ENCODE results near the gene DGCR6L. TPM values are rescaled to one million over a fixed set of nuclear protein-coding genes. Genes with fewer than 3 reads are reported as not detected.
A peak's percentile ranks its signal among the peaks of the same experiment; 100 is the strongest.
"Not testable (repeated sequence)": the region's sequence is repeated elsewhere in the genome, so short reads cannot be mapped to it uniquely, and the experiment has no call there.

Gene DGCR6L
- total RNA-seq, 1 donor from 2014 or later = 33.3 TPM

DNA sequence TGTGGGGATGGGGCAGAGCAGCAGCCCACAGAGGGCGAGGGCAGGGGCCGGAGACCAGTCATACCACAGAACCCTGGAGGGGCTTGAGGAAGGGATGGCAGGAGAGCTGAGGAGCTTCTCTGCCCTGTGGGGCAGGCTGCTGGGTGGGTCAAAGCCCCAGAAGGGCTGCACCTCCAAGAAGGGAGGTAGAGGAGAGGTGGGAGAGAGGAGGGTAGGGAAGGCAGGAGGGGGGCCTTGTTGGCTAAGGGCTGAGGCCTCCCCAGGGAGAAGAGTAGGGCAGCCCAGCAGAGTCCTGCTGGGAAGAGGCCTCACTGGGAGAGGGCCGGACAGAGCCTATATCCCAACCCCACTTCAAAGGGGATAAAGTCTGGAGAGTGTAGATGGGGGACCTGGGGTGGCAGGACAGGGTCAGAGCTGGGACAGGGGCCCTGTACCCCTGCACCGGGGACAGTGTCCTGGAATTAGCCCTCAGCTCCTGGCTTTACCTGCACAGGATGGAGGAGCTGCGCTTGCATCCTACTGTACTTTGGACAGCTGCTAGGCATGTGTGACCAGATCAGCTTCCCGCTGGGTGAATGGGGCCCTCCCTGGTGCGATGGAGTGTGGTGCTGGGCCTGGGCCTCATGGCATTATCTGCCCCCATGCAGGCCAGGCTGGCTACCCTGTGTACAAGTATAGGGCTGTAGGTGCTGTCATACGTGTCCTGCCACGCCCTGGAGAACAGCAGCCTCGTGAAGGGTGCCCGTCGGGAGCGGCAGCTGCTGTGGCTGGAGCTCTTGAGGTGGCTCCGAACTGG, 7.3 kb downstream of the DGCR6L start:
- H3K4me2 ChIP-seq (ENCODE audit: low read length) = no peak overlapping the region
- H3K4me3 Mint-ChIP-seq (ENCODE audit: unreplicated experiment) = no peak overlapping the region
- H3K27me3 Mint-ChIP-seq (ENCODE audit: low read depth, unreplicated experiment) = peaks cover 2% of the 10 kb centered on the region
- no peaks in the 10 kb centered on the region for H3K9me3 ChIP-seq (ENCODE audit: insufficient read depth, low read depth, low read length)
- H3K27me3 ChIP-seq (ENCODE audit: insufficient read depth, low read length) = no peaks in the 10 kb centered on the region
- H3K4me3 ChIP-seq (ENCODE audit: insufficient read depth, low read depth, low read length) = no peak overlapping the region
- no peak overlapping the region for H2AFZ ChIP-seq (ENCODE audit: low read depth, low read length)
- H3K27ac ChIP-seq (ENCODE audit: low read depth, low read length) = no peak overlapping the region
- no peak overlapping the region for H3K27ac Mint-ChIP-seq (ENCODE audit: unreplicated experiment)
- no peak for TF ChIP-seq EZH2 (IDR thresholded peaks at IDR 0.05; ENCODE audit: insufficient read depth, low read length)
- TF ChIP-seq, protein P1, sequence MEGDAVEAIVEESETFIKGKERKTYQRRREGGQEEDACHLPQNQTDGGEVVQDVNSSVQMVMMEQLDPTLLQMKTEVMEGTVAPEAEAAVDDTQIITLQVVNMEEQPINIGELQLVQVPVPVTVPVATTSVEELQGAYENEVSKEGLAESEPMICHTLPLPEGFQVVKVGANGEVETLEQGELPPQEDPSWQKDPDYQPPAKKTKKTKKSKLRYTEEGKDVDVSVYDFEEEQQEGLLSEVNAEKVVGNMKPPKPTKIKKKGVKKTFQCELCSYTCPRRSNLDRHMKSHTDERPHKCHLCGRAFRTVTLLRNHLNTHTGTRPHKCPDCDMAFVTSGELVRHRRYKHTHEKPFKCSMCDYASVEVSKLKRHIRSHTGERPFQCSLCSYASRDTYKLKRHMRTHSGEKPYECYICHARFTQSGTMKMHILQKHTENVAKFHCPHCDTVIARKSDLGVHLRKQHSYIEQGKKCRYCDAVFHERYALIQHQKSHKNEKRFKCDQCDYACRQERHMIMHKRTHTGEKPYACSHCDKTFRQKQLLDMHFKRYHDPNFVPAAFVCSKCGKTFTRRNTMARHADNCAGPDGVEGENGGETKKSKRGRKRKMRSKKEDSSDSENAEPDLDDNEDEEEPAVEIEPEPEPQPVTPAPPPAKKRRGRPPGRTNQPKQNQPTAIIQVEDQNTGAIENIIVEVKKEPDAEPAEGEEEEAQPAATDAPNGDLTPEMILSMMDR (IDR thresholded peaks at IDR 0.05; ENCODE audit: insufficient read depth, low read depth, low read length) = no peak
- DNase-seq (ENCODE audit: low read depth) = no peak
- no peaks in the 10 kb centered on the region for H3K36me3 Mint-ChIP-seq (ENCODE audit: low read depth, unreplicated experiment)
- H3K36me3 ChIP-seq (ENCODE audit: insufficient read depth, low read length) = no peaks in the 10 kb centered on the region
- H3K4me1 Mint-ChIP-seq (ENCODE audit: low read depth, unreplicated experiment) = peaks cover 5% of the 10 kb centered on the region
- FAIRE-seq = no peak
- no peaks in the 10 kb centered on the region for H3K9me3 Mint-ChIP-seq (ENCODE audit: unreplicated experiment)
- H3K9ac ChIP-seq (ENCODE audit: low read length) = no peak overlapping the region
- H3K79me2 ChIP-seq (ENCODE audit: insufficient read depth, low read length) = peaks cover 9% of the 10 kb centered on the region
- H4K20me1 ChIP-seq (ENCODE audit: insufficient read depth, low read length) = peaks cover 15% of the 10 kb centered on the region
- no peaks in the 10 kb centered on the region for H3K4me1 ChIP-seq (ENCODE audit: insufficient read depth, low read length)

- not testable (repeated sequence) for H3K36me3 ChIP-seq (ENCODE audit: insufficient read depth, low read length); H2AFZ ChIP-seq (ENCODE audit: low read depth, low read length); H3K79me2 ChIP-seq (ENCODE audit: insufficient read depth, low read length); H3K36me3 Mint-ChIP-seq (ENCODE audit: low read depth, unreplicated experiment); H3K27me3 ChIP-seq (ENCODE audit: insufficient read depth, low read length); H3K4me1 ChIP-seq (ENCODE audit: insufficient read depth, low read length); H3K27ac Mint-ChIP-seq (ENCODE audit: unreplicated experiment); H3K27me3 Mint-ChIP-seq (ENCODE audit: low read depth, unreplicated experiment); H3K4me3 Mint-ChIP-seq (ENCODE audit: unreplicated experiment); H3K4me2 ChIP-seq (ENCODE audit: low read length); H3K9ac ChIP-seq (ENCODE audit: low read length); H3K4me1 Mint-ChIP-seq (ENCODE audit: low read depth, unreplicated experiment); H4K20me1 ChIP-seq (ENCODE audit: insufficient read depth, low read length); H3K9me3 ChIP-seq (ENCODE audit: insufficient read depth, low read depth, low read length); H3K27ac ChIP-seq (ENCODE audit: low read depth, low read length); DNase-seq (ENCODE audit: low read depth); FAIRE-seq; H3K4me3 ChIP-seq (ENCODE audit: insufficient read depth, low read depth, low read length); H3K9me3 Mint-ChIP-seq (ENCODE audit: unreplicated experiment)
Observed at GRCh38 chr22:20311249-20312062, 8.4 kb downstream of the DGCR6L start.

DNA sequence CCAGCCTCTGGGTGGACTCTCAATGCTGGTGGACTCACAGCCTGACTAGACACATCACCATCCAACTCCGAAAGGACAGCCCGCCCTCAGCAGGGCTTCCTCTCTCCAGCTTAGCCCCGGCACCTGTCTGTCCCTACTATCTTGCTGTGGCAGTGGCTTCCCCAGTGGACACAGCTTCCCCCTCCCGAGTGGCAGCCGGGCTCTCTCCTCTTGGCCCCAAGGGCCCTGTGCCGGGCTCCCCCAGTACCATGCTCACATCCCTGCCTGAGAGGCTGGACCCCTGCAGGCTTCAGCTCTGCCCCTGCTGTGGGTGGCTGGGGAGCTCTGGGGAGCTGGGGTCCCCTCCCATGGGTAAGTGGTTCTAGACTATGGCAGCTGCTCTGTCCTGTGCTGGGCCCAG, 9.1 kb downstream of the DGCR6L start:
- not testable (repeated sequence) for H3K9me3 ChIP-seq (ENCODE audit: insufficient read depth, low read depth, low read length); H3K4me3 ChIP-seq (ENCODE audit: insufficient read depth, low read depth, low read length); H3K36me3 Mint-ChIP-seq (ENCODE audit: low read depth, unreplicated experiment); H3K27me3 Mint-ChIP-seq (ENCODE audit: low read depth, unreplicated experiment); FAIRE-seq; H3K4me1 ChIP-seq (ENCODE audit: insufficient read depth, low read length); H3K27me3 ChIP-seq (ENCODE audit: insufficient read depth, low read length); H2AFZ ChIP-seq (ENCODE audit: low read depth, low read length); H3K4me2 ChIP-seq (ENCODE audit: low read length); H3K27ac Mint-ChIP-seq (ENCODE audit: unreplicated experiment); H4K20me1 ChIP-seq (ENCODE audit: insufficient read depth, low read length); H3K9ac ChIP-seq (ENCODE audit: low read length); DNase-seq (ENCODE audit: low read depth); H3K36me3 ChIP-seq (ENCODE audit: insufficient read depth, low read length); H3K27ac ChIP-seq (ENCODE audit: low read depth, low read length); H3K4me3 Mint-ChIP-seq (ENCODE audit: unreplicated experiment); H3K79me2 ChIP-seq (ENCODE audit: insufficient read depth, low read length); H3K4me1 Mint-ChIP-seq (ENCODE audit: low read depth, unreplicated experiment); H3K9me3 Mint-ChIP-seq (ENCODE audit: unreplicated experiment)

GRCh38 chr22:20310180-20310579, 9.7 kb downstream of the DGCR6L start:
- not testable (repeated sequence) for H2AFZ ChIP-seq (ENCODE audit: low read depth, low read length); H3K4me3 Mint-ChIP-seq (ENCODE audit: unreplicated experiment); H3K36me3 Mint-ChIP-seq (ENCODE audit: low read depth, unreplicated experiment); H4K20me1 ChIP-seq (ENCODE audit: insufficient read depth, low read length); H3K4me2 ChIP-seq (ENCODE audit: low read length); H3K79me2 ChIP-seq (ENCODE audit: insufficient read depth, low read length); H3K27me3 ChIP-seq (ENCODE audit: insufficient read depth, low read length); DNase-seq (ENCODE audit: low read depth); H3K27me3 Mint-ChIP-seq (ENCODE audit: low read depth, unreplicated experiment); H3K4me1 ChIP-seq (ENCODE audit: insufficient read depth, low read length); H3K27ac Mint-ChIP-seq (ENCODE audit: unreplicated experiment); H3K9me3 Mint-ChIP-seq (ENCODE audit: unreplicated experiment); H3K4me3 ChIP-seq (ENCODE audit: insufficient read depth, low read depth, low read length); H3K4me1 Mint-ChIP-seq (ENCODE audit: low read depth, unreplicated experiment); H3K36me3 ChIP-seq (ENCODE audit: insufficient read depth, low read length); H3K9ac ChIP-seq (ENCODE audit: low read length); H3K27ac ChIP-seq (ENCODE audit: low read depth, low read length); H3K9me3 ChIP-seq (ENCODE audit: insufficient read depth, low read depth, low read length)
- FAIRE-seq = peak; percentile 99

GRCh38 chr22:20308806-20309650, 10.8 kb downstream of the DGCR6L start:
- not testable (repeated sequence) for H3K27ac Mint-ChIP-seq (ENCODE audit: unreplicated experiment); H3K27me3 Mint-ChIP-seq (ENCODE audit: low read depth, unreplicated experiment); H3K36me3 Mint-ChIP-seq (ENCODE audit: low read depth, unreplicated experiment); H3K36me3 ChIP-seq (ENCODE audit: insufficient read depth, low read length); FAIRE-seq; H3K79me2 ChIP-seq (ENCODE audit: insufficient read depth, low read length); DNase-seq (ENCODE audit: low read depth); H3K27me3 ChIP-seq (ENCODE audit: insufficient read depth, low read length); H3K4me3 Mint-ChIP-seq (ENCODE audit: unreplicated experiment); H3K4me2 ChIP-seq (ENCODE audit: low read length); H3K9me3 ChIP-seq (ENCODE audit: insufficient read depth, low read depth, low read length); H3K4me1 ChIP-seq (ENCODE audit: insufficient read depth, low read length); H4K20me1 ChIP-seq (ENCODE audit: insufficient read depth, low read length); H3K27ac ChIP-seq (ENCODE audit: low read depth, low read length); H3K4me1 Mint-ChIP-seq (ENCODE audit: low read depth, unreplicated experiment); H2AFZ ChIP-seq (ENCODE audit: low read depth, low read length); H3K9ac ChIP-seq (ENCODE audit: low read length); H3K9me3 Mint-ChIP-seq (ENCODE audit: unreplicated experiment); H3K4me3 ChIP-seq (ENCODE audit: insufficient read depth, low read depth, low read length)

All from astrocyte (in vitro differentiated cells and primary cell).